ENCODE measurements around the gene TMEM150C.

DNA sequence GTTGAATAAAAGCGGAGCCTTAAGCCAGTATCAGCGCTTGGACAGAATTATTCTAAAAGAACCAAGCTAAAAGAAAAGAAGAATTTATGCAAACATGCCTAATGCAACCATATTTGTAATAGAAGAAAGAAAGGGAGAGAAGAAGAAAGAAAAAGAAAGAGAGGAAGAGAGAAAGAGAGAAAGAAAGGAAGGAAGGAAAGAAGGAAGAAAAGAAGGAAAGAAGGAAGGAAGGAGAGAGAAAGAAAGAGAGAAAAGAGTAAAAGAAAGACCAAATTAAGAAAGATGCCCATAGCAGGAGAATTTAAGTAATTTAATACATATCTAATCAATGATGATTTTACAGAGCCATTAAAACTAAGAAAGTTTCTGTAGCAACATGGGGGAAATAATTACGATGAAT is 30.9 kb upstream of the TMEM150C start:
- TF ChIP-seq EZH2phosphoT487 (IDR thresholded peaks at IDR 0.05; ENCODE audit: insufficient read depth, low read depth) (no peak), EZH2 (IDR thresholded peaks at IDR 0.05; ENCODE audit: insufficient read depth, poor library complexity, severe bottlenecking) (no peak)
